Endothelial cell of umbilical vein (primary cell): ENCODE data around the gene MMUT. TPM values are rescaled to one million over a fixed set of nuclear protein-coding genes. Genes with fewer than 3 reads are reported as not detected.

ENCODE experiments used
- BruUV-seq: library from RNA; stranded (reverse); fragments of 400-500 nt; replicated peaks from 2 replicates; lab custom pipeline; 2021; lab: Mats Ljungman, UMichigan
- CTCF ChIA-PET: fragments of 300-600, 350-600 bp; sonication (Branson Sonifier 250); formaldehyde crosslinking; loops from one replicate; lab custom pipeline; 2021; ENCODE audit warnings: antibody characterized with exemption, inconsistent platforms; lab: Charles Lee
- POLR2A ChIA-PET: fragments of 300-600, 350-600 bp; sonication (Branson Sonifier 250); formaldehyde crosslinking; loops from one replicate; lab custom pipeline; 2021; ENCODE audit warnings: antibody characterized with exemption, inconsistent platforms; lab: Charles Lee
- DNase-seq: peaks from one replicate; pipeline ENCODE4 v3.0.0-alpha.2; 2011; ENCODE audit warnings: low read depth, low spot score
- FAIRE-seq: peaks from 2 replicates; lab custom pipeline; 2011; peaks lifted over from hg19 to GRCh38; lab: Jason Lieb, UNC
- H2AFZ ChIP-seq: 2 replicates; pipeline ENCODE4 v1.6.0; 2012; ENCODE audit warnings: low read depth, low read length, control low read depth, inconsistent platforms
- H3K27ac ChIP-seq: 2 replicates; pipeline ENCODE4 v1.5.1; 2011; ENCODE audit warnings: low read depth, mild to moderate bottlenecking, control low read depth, low read length, moderate library complexity; ENCODE audit not compliant: insufficient read depth
- H3K27me3 ChIP-seq, 2 experiments: 2 replicates each; pipeline versions ENCODE4 v1.6.0 to v1.6.1; 2011; ENCODE audit warnings: low read length in 2 of 2, mixed read lengths in 1 of 2; ENCODE audit not compliant: control insufficient read depth in 2 of 2, insufficient read depth in 2 of 2
- H3K36me3 ChIP-seq, 2 experiments: 2 replicates in 1 of 2; 3 replicates in 1 of 2; pipeline ENCODE4 v1.5.1; 2011; ENCODE audit warnings: low read length in 2 of 2, mild to moderate bottlenecking in 1 of 2, moderate library complexity in 1 of 2; ENCODE audit not compliant: control insufficient read depth in 2 of 2, insufficient read depth in 2 of 2; ENCODE audit errors: extremely low read depth in 1 of 2
- H3K4me1 ChIP-seq: 3 replicates; pipeline ENCODE4 v1.5.1; 2011; ENCODE audit warnings: mild to moderate bottlenecking, low read length; ENCODE audit not compliant: control insufficient read depth, insufficient read depth; ENCODE audit errors: extremely low read depth
- H3K4me2 ChIP-seq: 2 replicates; pipeline ENCODE4 v1.6.1; 2011; ENCODE audit warnings: low read length, control low read depth, mixed read lengths; ENCODE audit not compliant: insufficient read depth
- H3K4me3 ChIP-seq, 3 experiments: fragments of 200-600 bp in 1 of 3; sonication (generic), shearing (Covaris generic) in 1 of 3; replicated peaks in 1 of 3; 2 replicates each; pipeline ENCODE4 v1.5.1; 2011 to 2016; ENCODE audit warnings: control low read depth in 3 of 3, low read length in 3 of 3, mild to moderate bottlenecking in 2 of 3, inconsistent platforms in 1 of 3, low read depth in 1 of 3, moderate library complexity in 1 of 3; ENCODE audit not compliant: insufficient read depth in 1 of 3
- H3K79me2 ChIP-seq: 2 replicates; pipeline ENCODE4 v1.6.0; 2012; ENCODE audit warnings: low read length, inconsistent platforms; ENCODE audit not compliant: control insufficient read depth, insufficient read depth
- H3K9ac ChIP-seq: replicated peaks from 2 replicates; pipeline ENCODE3; 2011; ENCODE audit warnings: low read length, control low read depth; ENCODE audit not compliant: insufficient read depth; ENCODE audit errors: extremely low read depth
- H3K9me1 ChIP-seq: replicated peaks from 3 replicates; pipeline ENCODE4 v1.6.0; 2011; ENCODE audit warnings: mild to moderate bottlenecking, low read length; ENCODE audit not compliant: control insufficient read depth, insufficient read depth; ENCODE audit errors: extremely low read depth
- H3K9me3 ChIP-seq: replicated peaks from 2 replicates; pipeline ENCODE4 v1.5.1; 2012; ENCODE audit warnings: low read length, inconsistent platforms; ENCODE audit not compliant: control insufficient read depth, insufficient read depth
- H4K20me1 ChIP-seq: replicated peaks from 2 replicates; pipeline ENCODE3; 2011; ENCODE audit warnings: mild to moderate bottlenecking, low read length; ENCODE audit not compliant: control insufficient read depth, insufficient read depth; ENCODE audit errors: extremely low read depth
- FOS ChIP-seq: IDR thresholded peaks from 2 replicates; pipeline ENCODE4 v1.6.1; 2011; ENCODE audit warnings: mild to moderate bottlenecking, low read length, moderate library complexity, borderline replicate concordance; ENCODE audit not compliant: insufficient read depth
- GATA2 ChIP-seq: IDR thresholded peaks from 2 replicates; pipeline ENCODE4 v1.7.0; 2011; ENCODE audit warnings: low read depth, mild to moderate bottlenecking, moderate library complexity, mixed read lengths, low read length; ENCODE audit not compliant: insufficient read length, insufficient read depth
- JUN ChIP-seq: IDR thresholded peaks from 2 replicates; pipeline ENCODE4 v1.6.1; 2011; ENCODE audit warnings: borderline replicate concordance, low read depth; ENCODE audit not compliant: insufficient read length, insufficient read depth
- MYC ChIP-seq: IDR thresholded peaks from one replicate; pipeline ENCODE4 v1.6.1; 2011; ENCODE audit warnings: mild to moderate bottlenecking, low read depth, low read length
- POLR2A ChIP-seq: IDR thresholded peaks from 2 replicates; pipeline ENCODE4 v1.6.1; 2012; ENCODE audit warnings: low read depth, mild to moderate bottlenecking, control low read depth, low read length
- dilution Hi-C: fragments of 300-500 bp; cut with MboI; formaldehyde crosslinking; loops from one replicate; pipeline ENCODE4 v1.15.0; 2019; ENCODE audit warnings: low sequenced_read_pairs; ENCODE audit not compliant: extremely low pct_ligation_motif_present
- intact Hi-C: fragments of 100-400 bp; cut with micrococcal nuclease; formaldehyde crosslinking; loops from one replicate; pipeline ENCODE4 v1.10.0; 2022
- polyA plus RNA-seq, 4 experiments: library from polyadenylated mRNA; depleted of rRNA in 3 of 4; stranded (reverse) in 3 of 4; unstranded in 1 of 4; fragments of >200 nt; gene quantifications; 2 replicates each; pipeline versions ENCODE4 v1.2.1 to v1.2.3, GENCODE V29; 2011 to 2012; ENCODE audit warnings: missing spikeins in 1 of 4
- total RNA-seq: library from RNA; stranded (reverse); gene quantifications from 2 replicates; pipeline ENCODE4 v1.2.3, GENCODE V29; 2021
- TF ChIP-seq, protein P1 (sequence below): IDR thresholded peaks from 2 replicates; pipeline ENCODE4 v1.6.1; 2011; ENCODE audit not compliant: insufficient read depth, insufficient read length
- TF ChIP-seq, protein P2 (sequence below), 2 donors: IDR thresholded peaks; 1 replicate in 1 of 2; 2 replicates in 1 of 2; pipeline ENCODE4 v1.5.1; 2011; ENCODE audit warnings: low read length in 2 of 2, mild to moderate bottlenecking in 2 of 2, moderate library complexity in 2 of 2, control low read depth in 1 of 2, inconsistent platforms in 1 of 2, low read depth in 1 of 2; ENCODE audit not compliant: insufficient read depth in 1 of 2; ENCODE audit errors: extremely low read depth in 1 of 2

Gene MMUT
- total and polyA plus RNA-seq, 2 donors (not counting 3 experiments of a cell fraction or from before 2014, with no cell fraction given), result 7.8 to 15.7 TPM

DNA sequence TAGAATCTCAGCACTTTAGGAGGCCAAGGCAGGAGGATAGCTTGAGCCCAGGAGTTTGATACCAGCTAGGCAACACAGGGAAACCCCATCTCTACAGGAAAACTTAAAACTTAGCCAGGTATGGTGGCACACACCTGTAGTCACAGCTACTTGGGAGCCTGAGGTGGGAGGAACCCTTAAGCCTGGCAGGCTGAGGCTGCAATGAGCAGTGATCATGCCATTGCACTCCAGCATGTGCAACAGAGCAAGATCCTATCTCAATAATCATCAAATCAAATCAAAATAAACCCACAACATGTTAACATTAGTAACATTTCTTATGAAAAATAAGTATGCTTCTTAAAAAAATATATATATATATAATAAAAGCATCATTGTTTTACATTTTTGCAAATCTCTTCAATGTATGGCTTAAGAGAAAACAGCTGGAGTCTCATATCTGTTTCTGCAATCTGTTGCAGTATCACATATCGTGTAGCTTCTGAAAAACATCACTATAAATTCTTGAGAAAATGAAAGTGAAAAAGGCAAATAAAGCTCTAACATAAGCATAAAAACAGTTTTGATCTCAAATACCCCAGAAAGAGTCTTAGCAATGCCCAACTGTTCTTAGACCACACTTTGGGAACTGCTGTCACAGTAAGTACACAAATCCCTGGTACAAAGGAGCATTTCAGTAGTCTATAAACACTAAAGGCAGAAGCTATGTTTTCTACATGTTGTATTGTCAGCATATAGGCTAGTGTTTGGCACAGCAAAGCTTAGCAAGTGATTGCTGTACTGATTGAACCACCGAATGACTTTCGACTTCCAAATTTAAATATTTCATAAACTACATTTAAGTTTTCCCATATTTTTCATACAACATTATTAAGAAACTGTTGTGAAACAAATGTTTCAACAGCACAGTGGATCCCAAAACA lies 8.0 kb downstream of the MMUT start:
- Histone ChIP-seq H3K4me2 (no peak overlapping the region), H3K9me3 (no peaks in the 10 kb centered on the region), H3K9me1 (no peaks in the 10 kb centered on the region), H3K4me1 (no peaks in the 10 kb centered on the region), H3K79me2 (no peaks in the 10 kb centered on the region), H3K27me3 (no peaks in the 10 kb centered on the region), H4K20me1 (no peaks in the 10 kb centered on the region), H3K36me3 (peaks cover 0 to 3% of the 10 kb centered on the region in 2 experiments), H3K27ac (no peak overlapping the region), H2AFZ (no peak overlapping the region), H3K4me3 (no peak overlapping the region), H3K9ac (no peak overlapping the region)
- dilution Hi-C loops, result no loop called here
- no peak for TF ChIP-seq POLR2A
- no peak for TF ChIP-seq MYC
- TF ChIP-seq JUN, result no peak
- FAIRE-seq (no peak), DNase-seq (no peak)
- intact Hi-C loops, result no loop called here
- POLR2A ChIA-PET, result no interaction called here
- no TSS peak for BruUV-seq
- CTCF ChIA-PET, result interaction anchor here (1.2 to 1.6 kb wide), 3 partner anchors 77 to 394 kb away, joined by 5 to 7 read pairs (median 6); no protein-coding TSS in a partner anchor

DNA sequence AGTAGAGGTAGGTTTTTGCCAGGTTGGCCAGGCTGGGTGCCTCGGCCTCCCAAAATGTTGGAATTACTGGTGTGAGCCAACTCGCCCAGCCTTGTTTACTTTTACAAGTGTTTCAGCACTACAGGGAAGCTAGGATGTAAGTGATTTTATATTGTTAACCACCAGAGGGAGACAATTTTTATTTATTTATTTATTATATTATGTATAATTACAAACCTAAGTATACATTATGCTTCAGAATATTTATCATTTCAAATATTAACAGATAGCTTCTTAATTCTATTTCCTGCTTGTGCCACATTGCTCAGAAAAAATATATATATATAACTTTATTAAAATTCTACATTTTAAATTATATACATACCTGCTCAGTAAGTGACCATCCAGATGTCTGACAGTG lies 9.8 kb downstream of the MMUT start:
- Histone ChIP-seq H3K9ac (no peak overlapping the region), H3K4me3 (no peak overlapping the region), H3K27me3 (no peaks in the 10 kb centered on the region), H3K79me2 (no peaks in the 10 kb centered on the region), H3K9me3 (no peaks in the 10 kb centered on the region), H2AFZ (no peak overlapping the region), H3K9me1 (no peaks in the 10 kb centered on the region), H3K36me3 (peaks cover 2 to 6% of the 10 kb centered on the region in 2 experiments), H3K4me1 (no peaks in the 10 kb centered on the region), H4K20me1 (no peaks in the 10 kb centered on the region), H3K27ac (no peak overlapping the region), H3K4me2 (no peak overlapping the region)
- BruUV-seq, result no TSS peak
- no peak for TF ChIP-seq GATA2
- no peak for TF ChIP-seq POLR2A
- TF ChIP-seq MYC, result no peak
- TF ChIP-seq, protein P1, sequence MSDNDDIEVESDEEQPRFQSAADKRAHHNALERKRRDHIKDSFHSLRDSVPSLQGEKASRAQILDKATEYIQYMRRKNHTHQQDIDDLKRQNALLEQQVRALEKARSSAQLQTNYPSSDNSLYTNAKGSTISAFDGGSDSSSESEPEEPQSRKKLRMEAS, result no peak
- TF ChIP-seq FOS, result no peak
- TF ChIP-seq, protein P2, sequence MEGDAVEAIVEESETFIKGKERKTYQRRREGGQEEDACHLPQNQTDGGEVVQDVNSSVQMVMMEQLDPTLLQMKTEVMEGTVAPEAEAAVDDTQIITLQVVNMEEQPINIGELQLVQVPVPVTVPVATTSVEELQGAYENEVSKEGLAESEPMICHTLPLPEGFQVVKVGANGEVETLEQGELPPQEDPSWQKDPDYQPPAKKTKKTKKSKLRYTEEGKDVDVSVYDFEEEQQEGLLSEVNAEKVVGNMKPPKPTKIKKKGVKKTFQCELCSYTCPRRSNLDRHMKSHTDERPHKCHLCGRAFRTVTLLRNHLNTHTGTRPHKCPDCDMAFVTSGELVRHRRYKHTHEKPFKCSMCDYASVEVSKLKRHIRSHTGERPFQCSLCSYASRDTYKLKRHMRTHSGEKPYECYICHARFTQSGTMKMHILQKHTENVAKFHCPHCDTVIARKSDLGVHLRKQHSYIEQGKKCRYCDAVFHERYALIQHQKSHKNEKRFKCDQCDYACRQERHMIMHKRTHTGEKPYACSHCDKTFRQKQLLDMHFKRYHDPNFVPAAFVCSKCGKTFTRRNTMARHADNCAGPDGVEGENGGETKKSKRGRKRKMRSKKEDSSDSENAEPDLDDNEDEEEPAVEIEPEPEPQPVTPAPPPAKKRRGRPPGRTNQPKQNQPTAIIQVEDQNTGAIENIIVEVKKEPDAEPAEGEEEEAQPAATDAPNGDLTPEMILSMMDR (IDR thresholded peaks at IDR 0.05; ENCODE audit: extremely low read depth in 1 of 2, insufficient read depth in 1 of 2, low read depth in 1 of 2, low read length in 2 of 2), result peak in 1 of 2 donors; percentile 12
- TF ChIP-seq JUN, result no peak
- ChIA-PET CTCF (interaction anchor here (0.7 to 2.1 kb wide), 16 partner anchors 9 to 1665 kb away, joined by 3 to 15 read pairs (median 4); no protein-coding TSS in a partner anchor), POLR2A (no interaction called here)
- dilution Hi-C loops (no loop called here), intact Hi-C loops (loop anchor here (1.0 to 2.0 kb wide), 2 partner anchors 154 to 396 kb away; no protein-coding TSS in a partner anchor)
- peak; percentile 8 for DNase-seq
- no peak for FAIRE-seq
